NCI-H1694 (cell line): ENCODE data around the gene CASP14.
A peak's percentile ranks its signal among the peaks of the same experiment; 100 is the strongest.
"Not testable (repeated sequence)": the region's sequence is repeated elsewhere in the genome, so short reads cannot be mapped to it uniquely, and the experiment has no call there.

Experiments used
- DNase-seq: peaks from one replicate; lab custom pipeline; 2025; lab: John Stamatoyannopoulos, UW

Gene CASP14

DNA sequence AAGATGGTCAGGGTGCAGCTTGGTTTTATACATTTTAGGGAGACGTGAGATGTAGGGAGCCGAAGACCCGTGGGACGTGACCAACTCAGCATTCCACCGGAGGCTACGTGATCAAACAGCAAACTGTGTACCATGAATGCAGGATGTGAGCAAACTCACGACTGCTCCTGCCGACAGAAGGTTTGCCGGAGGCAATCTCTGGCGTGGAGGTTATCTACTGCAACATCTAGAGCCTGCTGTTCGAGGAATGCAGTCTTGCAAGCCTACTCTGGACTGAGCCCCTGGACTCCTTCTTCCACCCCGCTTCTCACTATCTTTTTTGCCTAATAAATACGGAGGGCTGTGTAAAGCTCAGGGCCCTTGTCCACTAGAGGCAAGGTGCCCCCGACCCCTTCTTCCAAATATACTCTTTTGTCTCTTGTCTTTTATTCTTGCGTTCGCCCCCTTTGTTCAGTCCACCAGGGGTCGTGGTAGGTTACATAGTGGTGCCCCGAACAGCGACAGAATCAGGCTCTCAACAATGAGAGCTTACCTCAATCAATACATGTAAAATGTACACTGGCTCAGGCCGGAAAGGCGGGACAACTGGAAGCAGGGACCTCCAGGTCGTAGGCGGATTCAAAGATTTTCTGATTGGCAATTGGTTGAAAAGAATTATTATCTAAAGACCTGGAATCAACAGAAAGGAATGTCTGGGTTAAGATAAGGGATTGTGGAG is 23.8 kb downstream of the CASP14 start:
- no peak for DNase-seq

DNA sequence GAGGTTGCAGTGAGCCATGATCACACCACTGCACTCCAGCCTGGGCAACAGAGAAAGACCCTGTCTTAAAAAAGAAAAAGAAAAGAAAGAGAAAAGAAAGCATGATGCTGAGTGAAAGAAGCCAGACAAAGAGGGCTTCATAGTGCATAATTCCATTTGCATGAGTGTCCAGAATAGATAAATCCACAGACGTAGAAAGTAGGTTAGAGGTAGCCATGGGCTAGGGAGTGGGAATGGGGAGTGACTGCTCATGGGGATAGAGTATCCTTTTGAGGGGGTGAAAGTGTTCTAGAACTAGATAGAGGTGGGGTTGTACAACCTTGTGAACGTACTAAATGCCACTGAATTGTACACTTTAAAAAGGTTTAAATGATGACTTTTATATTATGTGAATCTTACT is 25.1 kb downstream of the CASP14 start:
- no peak for DNase-seq

GRCh38 chr19:15075806-15076205 is 26.5 kb downstream of the CASP14 start:
- DNase-seq: no peak

DNA sequence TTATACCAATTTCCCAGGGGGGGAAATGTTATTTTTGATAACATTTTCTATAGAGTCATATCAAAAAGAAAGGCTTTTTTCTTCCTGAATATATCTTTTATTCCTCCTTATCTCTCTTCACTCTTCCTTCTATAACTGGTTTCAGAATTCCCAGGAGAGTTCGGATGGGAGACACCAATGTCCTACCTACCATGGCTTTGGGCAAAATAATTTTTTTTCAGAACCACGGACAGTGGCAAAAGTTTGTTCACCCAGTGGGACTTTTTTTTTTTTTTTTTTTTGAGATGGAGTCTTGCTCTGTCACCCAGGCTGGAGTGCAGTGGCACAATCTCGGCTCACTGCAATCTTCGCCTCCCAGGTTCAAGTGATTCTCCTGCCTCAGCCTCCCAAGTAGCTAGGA is 30.7 kb downstream of the CASP14 start:
- DNase-seq: not testable (repeated sequence)

DNA sequence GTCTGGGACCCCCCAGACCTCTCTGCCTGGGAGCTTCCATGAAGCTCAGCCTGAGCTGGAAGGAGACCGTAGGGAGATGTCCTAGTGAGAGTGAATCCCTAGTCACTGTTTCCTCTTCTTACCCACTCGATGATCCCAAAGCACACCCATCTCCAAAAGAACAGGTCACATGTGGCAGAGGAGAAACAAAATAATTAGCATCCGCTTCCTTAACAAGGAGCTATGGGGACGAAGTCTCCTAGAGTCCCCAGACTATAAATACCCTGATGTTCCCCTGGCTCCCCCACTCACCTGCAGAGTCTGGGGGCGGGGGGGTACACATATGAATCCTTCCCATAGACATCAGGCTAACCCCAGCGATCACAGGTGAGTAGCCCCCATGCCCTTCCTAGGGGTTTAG is 32.6 kb downstream of the CASP14 start, which contains the start of gene OR1I1:
Gene OR1I1 (plus strand): TSS at position 301 of the 400 bp plus-strand sequence. CDS start 4,855 bp downstream, outside the sequence.
- DNase-seq: no peak

GRCh38 chr19:15087182-15087581 is 37.9 kb downstream of the CASP14 start:
- no peak for DNase-seq

DNA sequence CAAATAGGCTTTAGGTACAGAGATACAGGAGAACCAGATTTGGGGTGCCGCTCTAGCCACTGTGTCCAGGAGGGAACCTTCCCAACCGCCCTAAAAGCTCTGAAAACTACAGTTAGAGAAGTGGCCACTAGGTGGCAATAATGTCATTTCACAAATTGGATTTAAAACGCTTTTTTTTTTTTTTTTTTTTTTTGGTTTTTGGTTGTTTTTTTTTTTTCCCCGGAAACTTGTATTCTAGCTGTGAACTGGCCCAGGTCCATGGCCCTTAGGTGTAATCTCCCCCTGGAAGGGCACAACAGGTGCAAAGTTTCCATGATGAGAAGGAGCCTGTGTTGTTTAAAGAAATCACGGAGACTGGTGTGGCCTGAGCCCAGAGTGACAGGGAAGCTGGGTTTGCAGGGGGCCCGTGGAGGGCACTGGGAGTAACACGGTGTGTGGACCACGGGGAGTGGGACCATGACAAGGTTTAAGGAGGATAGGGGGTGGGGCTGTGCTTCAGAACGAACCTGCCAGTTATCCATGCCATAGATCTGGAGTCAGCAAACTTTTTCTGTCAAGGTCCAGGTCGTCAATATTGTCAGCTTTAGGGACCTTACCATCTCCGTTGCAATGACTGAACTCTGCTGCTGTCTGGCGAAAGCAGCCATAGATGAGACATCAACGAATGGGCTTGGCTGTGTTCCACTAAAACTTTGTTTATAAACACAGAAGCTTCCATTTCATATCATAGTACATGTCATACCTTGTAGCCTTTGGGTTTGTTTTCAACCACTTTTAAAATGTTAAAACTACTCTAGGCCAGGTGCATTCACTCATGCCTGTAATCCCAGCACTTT is 42.9 kb downstream of the CASP14 start:
- DNase-seq: peak; percentile 77

DNA sequence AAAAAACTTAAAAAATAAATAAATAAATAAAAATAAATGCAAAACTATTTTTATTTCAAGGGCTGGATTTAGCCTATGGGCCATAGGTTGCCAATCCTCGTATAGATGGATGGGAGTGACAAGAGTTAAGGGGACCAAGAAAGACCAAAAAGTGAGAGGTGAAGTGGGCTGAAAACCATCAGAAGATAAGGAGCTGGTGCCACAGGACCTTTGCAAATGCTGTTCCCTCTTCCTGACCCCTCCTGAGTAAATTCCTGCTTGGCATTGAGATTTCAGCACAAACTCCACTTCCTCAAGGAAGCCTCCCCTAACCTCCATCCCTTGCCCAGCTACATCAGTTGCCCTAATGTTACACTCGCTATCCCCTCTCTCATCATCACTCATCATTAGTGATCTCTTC is 43.7 kb downstream of the CASP14 start:
- no peak for DNase-seq

DNA sequence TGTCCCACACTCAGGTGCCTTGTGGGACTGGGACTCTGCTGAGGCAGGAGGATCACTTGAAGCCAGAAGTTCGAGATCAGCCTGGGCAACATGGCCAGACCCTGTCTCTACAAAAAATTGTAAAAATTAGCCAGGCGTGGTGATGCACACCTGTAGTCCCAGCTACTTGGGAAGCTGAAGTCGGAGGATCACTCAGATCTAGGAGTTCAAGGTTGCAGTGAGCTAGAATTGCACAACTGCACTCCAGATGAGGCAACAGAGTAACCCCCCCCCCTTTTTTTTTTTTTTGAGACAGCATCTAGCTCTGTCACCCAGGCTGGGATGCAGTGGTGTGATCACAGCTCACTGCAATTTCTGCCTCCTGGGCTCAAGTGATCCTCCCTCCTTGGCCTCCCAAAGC is 46.9 kb downstream of the CASP14 start:
- no peak for DNase-seq

DNA sequence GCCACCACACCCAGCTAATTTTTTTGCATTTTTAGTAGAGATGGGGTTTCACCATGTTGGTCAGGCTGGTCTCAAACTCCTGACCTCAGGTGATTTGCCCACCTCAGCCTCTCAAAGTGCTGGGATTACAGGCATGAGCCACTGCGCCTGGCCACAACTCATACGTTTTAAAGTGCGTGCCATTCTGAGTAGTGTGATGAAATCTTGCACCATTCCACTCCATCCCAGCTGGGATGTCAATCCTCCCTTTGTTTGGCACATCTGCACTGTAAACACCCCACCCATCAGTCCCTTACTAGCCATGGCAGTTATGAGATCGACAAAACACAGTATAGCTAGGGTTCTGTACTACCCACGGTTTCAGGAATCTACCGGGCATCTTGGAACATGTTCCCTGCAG is 48.7 kb downstream of the CASP14 start:
- DNase-seq: not testable (repeated sequence)

- no peak for DNase-seq
Observed at GRCh38 chr19:15098460-15098859, 49.2 kb downstream of the CASP14 start.

DNA sequence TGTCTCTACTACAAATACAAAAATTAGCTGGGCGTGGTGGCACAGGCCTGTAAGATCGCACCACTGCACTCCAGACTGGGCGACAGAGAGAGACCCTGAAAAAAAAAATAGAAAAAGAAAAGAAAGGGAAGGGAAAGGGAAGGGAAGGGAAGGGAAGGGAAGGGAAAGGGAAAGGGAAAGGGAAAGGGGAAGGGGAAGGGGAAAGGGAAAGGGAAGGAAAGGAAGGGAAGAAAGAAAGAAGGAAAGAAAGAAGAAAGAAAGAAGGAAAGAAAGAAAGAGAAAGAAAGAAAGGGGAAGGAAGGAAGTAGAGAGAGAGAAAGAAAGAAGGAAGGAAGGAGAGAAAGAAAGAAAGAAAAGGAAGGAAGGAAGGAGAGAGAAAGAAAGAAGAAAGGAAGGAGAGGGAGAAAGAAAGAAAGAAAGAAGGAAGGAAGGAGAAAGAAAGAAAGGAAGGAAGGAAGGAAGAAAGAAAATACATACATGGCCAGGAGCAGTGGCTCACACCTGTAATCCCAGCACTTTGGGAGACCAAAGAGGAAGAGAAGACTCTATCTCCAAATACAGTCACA is 49.8 kb downstream of the CASP14 start:
- no peak for DNase-seq

GRCh38 chr19:15101479-15102082 is 52.3 kb downstream of the CASP14 start:
- peak; percentile 40 for DNase-seq

DNA sequence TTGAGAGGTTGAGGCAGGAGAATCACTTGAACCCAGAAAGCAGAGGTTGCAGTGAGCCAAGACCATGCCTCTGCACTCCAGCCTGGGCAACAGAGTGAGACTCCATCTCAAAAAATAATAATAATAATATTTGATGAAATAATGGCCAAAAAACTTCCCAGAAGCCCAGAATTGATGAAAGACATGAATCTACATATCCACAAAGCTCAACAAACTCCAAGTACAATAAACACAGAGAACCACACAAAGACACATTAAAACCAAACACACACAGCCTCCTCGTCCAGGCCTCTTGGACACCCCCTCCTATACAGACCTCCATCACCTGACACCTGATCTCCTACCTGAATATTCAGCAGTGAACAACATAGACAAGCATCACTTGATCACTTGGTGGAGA is 54.7 kb downstream of the CASP14 start:
- DNase-seq: no peak

DNA sequence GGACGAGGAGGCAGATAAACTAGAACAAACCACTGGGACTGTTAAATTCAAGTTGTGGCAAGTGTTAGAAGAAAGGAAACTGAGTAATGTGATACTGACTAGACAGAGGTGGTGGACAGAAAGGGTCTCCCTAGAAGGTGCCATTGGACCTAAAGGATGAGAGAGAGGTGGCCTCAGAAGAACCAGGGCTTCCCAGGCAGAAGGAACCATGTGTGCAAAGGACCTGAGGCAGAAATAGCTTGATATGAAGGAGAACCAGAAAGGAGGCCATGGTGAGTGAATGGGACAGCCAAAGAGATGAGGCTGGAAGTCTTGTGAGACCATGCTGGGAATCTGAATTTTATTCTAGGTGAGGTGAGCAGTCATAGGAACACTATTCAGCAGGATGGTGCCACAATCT is 55.1 kb downstream of the CASP14 start:
- no peak for DNase-seq

- DNase-seq: no peak
Observed at GRCh38 chr19:15105044-15105443, 55.8 kb downstream of the CASP14 start.

GRCh38 chr19:15107061-15108010 is 58.1 kb downstream of the CASP14 start, which contains the start of gene SYDE1:
Gene SYDE1, plus strand, starts transcription at chr19:15107401. Its CDS starts 33 bp downstream, at chr19:15107434.
- DNase-seq: no peak
